HFF-Myc (cell line): ENCODE measurements around the gene NTM.
A peak's percentile ranks its signal among the peaks of the same experiment; 100 is the strongest.

ENCODE experiments used
- DNase-seq: peaks from one replicate; pipeline ENCODE4 v3.0.0-alpha.2; 2011; ENCODE audit warnings: low read depth; ENCODE audit errors: extremely low read depth
- H3K4me3 ChIP-seq: replicated peaks from 2 replicates; pipeline ENCODE4 v1.5.1; 2011; ENCODE audit warnings: low read depth, mild to moderate bottlenecking, control low read depth, low read length
- TF ChIP-seq, protein P1 (sequence below): IDR thresholded peaks from 2 replicates; pipeline ENCODE4 v1.5.1; 2012; ENCODE audit warnings: mild to moderate bottlenecking, low read depth, low read length, control low read depth; ENCODE audit errors: missing control alignments

The NTM gene

DNA sequence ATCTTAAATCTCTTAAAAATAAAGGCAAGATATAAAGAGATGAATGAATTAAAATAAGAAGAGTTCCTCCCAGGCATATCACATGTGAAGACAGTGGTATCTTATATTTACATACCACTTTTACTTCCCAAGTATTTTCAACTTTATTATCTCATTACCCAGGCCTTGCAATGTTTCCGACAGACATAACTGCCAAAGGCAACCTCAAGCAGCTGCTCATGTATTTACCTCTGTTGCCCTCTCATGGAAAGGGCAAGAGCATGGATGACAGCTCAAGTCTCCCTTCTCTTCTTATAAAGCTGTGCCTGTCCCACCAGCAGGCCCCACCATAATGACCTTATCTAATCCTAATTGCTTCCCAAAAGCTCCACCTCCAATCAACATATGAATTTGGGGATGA, 894.2 kb downstream of the NTM start:
- TF ChIP-seq, protein P1, sequence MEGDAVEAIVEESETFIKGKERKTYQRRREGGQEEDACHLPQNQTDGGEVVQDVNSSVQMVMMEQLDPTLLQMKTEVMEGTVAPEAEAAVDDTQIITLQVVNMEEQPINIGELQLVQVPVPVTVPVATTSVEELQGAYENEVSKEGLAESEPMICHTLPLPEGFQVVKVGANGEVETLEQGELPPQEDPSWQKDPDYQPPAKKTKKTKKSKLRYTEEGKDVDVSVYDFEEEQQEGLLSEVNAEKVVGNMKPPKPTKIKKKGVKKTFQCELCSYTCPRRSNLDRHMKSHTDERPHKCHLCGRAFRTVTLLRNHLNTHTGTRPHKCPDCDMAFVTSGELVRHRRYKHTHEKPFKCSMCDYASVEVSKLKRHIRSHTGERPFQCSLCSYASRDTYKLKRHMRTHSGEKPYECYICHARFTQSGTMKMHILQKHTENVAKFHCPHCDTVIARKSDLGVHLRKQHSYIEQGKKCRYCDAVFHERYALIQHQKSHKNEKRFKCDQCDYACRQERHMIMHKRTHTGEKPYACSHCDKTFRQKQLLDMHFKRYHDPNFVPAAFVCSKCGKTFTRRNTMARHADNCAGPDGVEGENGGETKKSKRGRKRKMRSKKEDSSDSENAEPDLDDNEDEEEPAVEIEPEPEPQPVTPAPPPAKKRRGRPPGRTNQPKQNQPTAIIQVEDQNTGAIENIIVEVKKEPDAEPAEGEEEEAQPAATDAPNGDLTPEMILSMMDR: no peak
- no peak for DNase-seq
- H3K4me3 ChIP-seq: no peak overlapping the region

DNA sequence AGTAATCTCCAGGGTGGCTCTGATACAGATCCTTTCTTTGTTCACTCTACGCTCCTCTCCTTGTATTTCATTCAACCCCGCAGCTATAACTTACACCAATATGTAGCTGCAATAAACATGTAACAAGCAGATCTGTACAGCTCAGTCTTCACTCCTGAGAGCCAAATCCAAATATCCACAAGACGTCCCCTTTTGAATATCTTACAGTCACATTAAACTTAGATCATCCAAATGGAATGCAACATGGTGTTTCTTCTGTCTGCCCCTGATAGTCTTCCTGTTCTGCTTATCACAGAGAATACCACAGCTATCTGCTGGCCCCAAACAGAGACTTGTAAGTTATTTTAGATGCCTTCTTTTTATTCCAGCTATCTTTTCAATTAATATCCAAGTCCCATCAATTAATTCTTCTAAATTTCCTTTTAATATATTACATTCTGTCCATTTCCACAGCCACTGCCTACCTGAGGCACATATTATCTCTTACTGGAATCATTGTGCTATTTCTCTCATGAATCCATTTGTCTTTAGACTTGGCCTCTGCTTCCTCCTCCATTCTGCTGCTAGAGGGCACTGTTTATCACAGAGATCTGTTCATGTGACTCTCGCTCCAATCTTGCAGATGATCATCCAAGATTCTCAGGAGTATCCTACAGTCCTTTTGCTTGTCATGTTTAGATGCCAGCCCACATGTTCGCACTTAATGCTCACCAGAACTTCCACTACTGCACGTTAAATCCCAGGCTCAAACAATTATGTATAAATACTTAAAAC, 908.6 kb downstream of the NTM start:
- TF ChIP-seq, protein P1: peak; percentile 47
- H3K4me3 ChIP-seq: no peak overlapping the region
- peak; percentile 2 for DNase-seq

DNA sequence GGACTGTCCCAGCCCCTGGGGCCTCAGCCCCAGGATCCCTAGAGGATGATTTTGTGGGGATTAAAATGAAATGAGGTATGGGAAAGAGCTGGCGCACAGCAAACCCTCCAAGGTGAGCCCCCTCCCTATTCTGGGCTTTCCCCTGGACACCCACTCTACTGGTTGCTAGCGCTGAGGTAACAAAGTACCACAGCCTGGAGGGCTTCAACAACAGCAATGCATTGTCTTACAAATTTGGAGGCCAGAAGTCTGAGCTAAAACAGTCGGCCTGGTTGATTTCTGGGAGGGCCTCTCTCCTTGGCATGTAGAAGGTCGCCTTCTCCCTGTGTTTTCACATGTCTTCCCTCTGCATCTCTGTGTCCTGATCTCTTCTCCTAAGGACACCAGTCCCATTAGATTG, 913.6 kb downstream of the NTM start:
- no peak for DNase-seq
- TF ChIP-seq, protein P1: no peak
- H3K4me3 ChIP-seq: no peak overlapping the region

DNA sequence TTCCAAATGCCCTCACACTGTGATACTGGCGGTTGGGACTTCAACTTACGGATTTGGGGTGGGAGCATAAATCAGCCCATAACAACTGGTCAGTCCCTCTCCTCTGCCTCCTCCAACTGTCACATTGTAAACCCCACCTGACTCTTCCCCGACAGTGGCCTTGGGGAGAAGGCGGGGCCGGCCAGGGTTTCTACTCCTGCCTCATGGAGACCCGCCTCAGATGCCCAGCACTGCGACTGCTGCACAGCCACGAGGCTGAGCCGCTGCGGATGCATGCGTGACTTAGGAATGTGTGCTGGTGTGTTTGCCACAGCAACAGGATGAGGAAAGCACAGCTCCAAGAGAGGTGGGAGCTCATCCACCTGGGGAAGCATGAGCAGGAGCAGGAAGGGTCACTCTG, 914.2 kb downstream of the NTM start:
- TF ChIP-seq, protein P1: no peak
- H3K4me3 ChIP-seq: no peak overlapping the region
- no peak for DNase-seq

DNA sequence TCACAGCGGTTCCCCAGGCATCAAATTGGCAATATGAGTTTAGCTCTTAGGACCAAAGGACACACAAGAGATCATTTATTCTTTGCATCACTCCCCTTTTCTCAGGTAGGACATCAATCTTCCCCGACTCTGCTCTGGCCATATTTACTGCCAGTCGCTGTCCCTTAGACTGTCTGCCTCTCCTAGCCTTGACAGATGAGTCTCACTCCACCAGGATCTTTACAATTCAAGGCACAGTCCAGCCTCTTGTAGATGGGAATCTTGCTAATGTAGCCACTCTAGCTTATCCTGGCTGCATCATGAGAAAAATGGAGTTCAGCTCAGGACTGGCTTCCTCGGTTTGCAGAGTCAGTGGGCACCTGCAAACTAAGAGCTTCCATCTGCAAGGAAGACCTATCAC, 915.2 kb downstream of the NTM start:
- no peak overlapping the region for H3K4me3 ChIP-seq
- DNase-seq: no peak

DNA sequence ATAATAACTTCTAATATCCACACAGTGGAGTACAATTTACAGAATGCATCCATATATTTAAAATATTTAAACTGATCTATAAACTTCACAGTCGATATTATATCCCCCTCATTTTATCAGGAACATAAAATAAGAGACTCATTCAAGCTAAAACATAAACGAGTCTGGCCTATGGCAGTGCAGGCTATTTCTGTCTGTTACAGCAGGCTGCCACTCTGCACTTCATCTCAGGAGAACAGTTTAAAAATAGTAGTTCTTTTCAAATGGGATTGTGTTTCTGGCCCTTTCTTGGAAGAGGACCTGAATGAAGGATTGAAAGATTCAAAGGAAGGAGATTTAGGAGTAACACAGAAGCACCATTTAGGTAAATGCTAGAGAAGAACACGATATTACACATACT, 915.7 kb downstream of the NTM start:
- H3K4me3 ChIP-seq: no peak overlapping the region
- no peak for DNase-seq
- TF ChIP-seq, protein P1: no peak

More for the DNA sequence above, 915.2 kb downstream of the NTM start:
- TF ChIP-seq, protein P1: no peak

DNA sequence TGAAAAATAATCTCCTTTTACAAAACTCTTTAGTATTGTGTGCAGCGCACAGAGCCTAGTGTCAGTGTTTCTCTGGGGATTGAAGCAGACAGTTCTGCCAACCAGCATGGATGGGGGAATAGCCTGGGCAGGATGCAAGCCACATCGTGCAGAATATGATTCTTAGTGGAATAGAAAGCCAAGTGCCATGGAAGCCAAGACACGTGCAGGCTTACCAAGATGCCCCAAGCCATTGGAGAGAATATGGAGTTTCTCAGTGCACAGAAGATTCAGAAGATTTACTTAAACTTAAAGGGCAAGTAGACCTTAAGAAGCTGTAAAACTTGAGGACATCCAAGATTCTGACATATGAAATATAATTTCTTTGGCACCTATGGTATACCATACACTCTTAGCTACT, 917.6 kb downstream of the NTM start:
- TF ChIP-seq, protein P1: no peak
- no peak overlapping the region for H3K4me3 ChIP-seq
- DNase-seq: no peak
